HG03135 (cell line): Measurements from ENCODE around the gene PTDSS2.

ENCODE experiments used
- ATAC-seq: cut with Tn5 transposase; IDR thresholded peaks from one replicate; pipeline ENCODE4 v1.9.1; 2021; ENCODE audit warnings: mild to moderate bottlenecking, moderate library complexity; ENCODE audit not compliant: unreplicated experiment

PTDSS2 gene

DNA sequence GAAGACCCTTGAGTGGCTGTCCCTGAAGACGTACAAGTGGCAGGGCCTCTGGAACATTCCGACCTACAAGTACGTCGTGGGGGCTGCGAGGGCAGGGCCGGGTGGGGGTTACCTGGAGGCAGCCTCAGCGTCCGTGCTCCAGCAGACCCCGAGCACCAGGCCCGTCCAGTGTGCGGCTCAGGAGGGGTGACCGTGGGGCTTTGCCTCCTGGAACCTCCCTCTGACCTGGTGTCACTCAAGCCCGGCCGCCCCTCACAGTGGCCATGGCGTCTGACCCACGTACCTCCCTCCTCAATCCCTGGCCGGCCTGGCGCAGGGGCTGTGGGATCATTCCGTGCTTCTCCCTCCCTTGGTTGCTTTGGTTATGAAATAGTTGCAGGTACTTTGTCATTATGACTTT, 38.5 kb downstream of the PTDSS2 start:
- no peak for ATAC-seq

DNA sequence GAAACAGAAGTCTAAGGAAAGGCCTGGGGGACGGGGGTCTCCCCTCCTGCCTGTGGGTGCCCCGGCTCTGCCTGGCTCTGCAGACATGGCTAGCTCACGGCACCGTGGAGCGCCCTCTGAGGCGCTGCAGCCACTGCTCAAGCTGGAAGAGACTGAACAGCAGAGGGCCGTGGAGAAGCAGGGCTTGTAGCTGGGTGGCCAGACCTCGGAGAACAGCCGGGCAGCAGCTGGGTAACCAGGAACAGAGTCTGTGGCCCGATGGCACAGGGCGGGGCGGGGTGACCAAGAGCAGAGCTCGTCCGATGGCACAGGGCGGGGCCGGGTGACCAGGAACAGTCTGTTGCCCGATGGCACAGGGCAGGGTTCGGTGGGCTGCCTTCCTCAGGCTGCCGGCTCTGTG, 38.9 kb downstream of the PTDSS2 start:
- ATAC-seq, result no peak

DNA sequence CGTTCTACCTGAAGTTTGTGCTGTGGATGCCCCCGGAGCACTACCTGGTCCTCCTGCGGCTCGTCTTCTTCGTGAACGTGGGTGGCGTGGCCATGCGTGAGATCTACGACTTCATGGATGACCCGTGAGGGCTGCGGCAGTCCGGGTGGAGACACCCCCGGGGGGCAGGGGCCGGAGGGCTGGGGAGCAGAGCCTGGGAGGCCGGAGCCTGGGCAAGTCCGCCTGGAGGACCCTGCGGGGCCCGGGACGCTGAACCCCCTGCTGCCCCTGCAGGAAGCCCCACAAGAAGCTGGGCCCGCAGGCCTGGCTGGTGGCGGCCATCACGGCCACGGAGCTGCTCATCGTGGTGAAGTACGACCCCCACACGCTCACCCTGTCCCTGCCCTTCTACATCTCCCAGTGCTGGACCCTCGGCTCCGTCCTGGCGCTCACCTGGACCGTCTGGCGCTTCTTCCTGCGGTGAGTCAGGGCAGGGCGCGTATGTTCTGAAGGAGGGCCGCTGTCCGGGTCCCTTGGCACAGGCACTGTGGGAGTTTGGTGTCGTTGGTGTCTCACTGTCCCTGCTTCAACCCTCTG, 39.6 kb downstream of the PTDSS2 start:
- ATAC-seq, result no peak

DNA sequence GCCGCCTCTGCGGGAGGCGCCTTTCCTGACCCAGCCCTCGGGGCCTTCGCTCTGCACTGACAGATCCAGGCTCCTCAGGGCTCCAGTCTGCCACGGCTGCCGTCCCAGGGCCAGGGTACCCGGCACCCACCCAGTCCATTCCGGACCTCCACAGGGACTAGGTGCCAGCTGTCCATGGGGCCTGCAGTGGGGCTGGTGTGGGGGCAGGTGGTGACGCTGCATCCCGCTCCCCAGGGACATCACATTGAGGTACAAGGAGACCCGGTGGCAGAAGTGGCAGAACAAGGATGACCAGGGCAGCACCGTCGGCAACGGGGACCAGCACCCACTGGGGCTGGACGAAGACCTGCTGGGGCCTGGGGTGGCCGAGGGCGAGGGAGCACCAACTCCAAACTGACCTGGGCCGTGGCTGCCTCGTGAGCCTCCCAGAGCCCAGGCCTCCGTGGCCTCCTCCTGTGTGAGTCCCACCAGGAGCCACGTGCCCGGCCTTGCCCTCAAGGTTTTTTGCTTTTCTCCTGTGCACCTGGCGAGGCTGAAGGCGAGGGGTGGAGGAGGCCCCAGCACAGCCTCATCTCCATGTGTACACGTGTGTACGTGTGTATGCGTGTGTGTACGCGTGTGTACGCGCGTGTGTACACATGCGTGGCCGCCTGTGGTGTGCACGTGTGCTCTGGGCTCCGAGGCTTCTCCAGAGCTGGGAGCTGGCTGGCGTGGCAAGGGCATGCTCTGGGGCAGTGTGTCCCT, 40.3 kb downstream of the PTDSS2 start:
- no peak for ATAC-seq

GRCh38 chr11:490930-491260, 40.8 kb downstream of the PTDSS2 start:
- no peak for ATAC-seq

- no peak for ATAC-seq
Measured at GRCh38 chr11:491358-491757, 41.3 kb downstream of the PTDSS2 start.

- no peak for ATAC-seq
Measured at GRCh38 chr11:492427-493226, 42.5 kb downstream of the PTDSS2 start.

- no peak for ATAC-seq
Measured at GRCh38 chr11:494761-495536, 44.9 kb downstream of the PTDSS2 start.

DNA sequence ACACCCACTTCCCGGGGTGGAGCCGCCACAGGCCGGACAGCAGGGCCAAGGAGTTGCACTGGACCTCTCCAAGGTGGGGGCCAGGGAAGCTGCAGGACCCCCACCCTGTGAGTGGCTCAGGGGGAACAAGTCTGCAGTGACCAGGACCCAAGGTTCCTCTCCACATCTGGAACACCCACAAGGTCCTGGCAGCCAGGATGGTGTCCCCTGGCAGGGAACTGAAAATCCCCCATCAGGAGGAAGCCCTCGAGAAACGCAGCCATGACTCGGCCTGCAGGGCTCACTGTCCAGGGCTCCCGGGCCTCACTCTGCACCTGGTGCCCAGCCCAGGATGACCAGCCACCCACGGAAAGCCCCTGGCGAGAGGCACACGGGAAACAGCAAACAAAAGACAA, 45.5 kb downstream of the PTDSS2 start:
- no peak for ATAC-seq

DNA sequence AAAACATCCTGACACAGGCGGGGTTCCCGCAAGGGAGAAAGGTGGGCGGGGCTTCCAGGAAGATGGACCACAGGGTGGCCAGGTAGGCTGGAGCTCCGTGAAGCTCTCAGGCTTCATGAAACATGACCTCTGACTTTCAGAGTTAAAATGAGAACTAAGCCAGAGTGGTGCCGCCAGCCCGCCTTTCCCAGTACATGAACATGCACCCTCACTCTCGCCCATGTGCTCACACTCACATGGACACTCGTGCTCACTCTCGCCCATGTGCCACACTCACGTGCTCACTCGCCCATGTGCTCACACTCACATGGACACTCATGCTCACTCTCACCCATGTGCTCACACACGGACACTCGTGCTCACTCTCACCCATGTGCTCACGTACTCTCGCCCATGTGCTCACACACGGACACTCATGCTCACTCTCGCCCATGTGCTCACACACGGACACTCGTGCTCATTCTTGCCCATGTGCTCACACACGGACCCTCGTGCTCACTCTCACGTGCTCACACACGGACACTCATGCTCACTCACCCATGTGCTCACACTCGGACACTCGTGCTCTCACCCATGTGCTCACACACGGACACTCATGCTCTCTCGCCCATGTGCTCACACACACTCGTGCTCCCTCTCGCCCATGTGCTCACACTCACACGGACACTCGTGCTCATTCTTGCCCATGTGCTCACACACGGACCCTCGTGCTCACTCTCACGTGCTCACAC, 46.9 kb downstream of the PTDSS2 start:
- ATAC-seq, result no peak

DNA sequence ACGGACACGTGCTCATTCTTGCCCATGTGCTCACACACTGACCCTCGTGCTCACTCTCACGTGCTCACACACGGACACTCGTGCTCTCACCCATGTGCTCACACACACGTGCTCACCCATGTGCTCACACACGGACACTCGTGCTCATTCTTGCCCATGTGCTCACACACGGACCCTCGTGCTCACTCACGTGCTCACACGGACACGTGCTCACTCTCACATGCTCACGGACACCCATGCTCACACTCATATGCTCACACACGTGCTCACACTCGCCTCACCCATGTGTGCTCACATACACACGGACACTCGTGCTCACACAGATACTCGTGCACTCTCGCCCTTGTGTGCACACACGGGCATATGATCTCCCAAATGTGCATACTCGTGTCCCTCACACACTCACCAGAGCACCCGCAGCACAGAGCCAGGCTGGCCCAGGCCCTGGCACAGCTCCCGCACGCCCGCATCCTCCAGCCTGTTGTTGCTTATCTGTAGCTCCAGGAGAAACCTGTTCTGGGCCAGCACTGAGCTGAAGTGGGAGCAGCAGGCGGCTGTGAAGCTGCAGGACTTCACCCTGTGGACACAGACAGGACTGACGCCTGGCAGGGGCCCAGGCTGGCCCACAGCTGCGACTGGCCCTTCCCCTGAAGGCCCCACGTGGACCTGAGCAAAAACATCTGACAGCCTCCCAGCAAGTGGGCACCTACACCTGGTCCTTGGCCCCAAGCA, 47.7 kb downstream of the PTDSS2 start:
- no peak for ATAC-seq

DNA sequence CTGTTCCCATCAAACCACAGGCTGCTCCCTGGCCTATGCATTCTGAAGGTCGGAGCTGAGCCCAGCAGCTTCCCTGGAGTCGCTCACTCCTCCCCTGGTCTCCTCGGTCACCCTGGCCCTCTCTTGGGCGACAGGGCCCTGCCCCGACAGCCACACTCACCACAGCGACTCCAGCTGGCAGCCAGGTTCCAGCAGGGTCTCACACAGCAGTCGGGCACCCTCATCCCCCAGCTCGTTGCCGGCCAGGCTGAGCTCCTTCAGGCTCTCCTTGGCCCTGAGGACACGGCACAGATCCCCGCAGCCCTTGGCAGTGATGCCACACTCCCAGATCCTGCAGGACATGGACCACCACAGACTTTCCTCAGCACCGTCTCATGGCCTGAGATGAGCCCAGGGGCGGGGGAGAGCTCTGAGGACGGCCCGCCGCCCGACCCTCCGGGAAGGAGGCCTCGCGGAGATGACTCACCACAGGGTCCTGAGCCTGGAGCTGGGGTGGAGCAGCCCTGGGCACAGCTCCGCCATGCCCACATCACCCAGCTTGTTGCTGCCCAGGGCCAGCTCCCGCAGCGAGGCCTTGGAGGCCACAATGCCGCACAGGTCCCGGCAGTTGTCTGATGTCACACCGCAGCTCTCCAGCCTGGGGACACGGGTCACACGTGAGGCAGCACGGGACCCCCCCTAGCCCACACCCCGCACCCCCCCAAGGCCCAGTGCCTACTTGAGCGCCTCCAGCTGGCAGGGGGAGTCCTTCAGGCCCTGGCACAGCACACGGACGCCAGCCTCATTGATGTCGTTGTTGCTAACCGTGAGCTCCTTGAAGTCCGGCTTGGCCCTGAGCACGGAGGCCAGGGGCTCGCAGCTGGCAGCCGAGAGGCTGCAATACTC, 48.5 kb downstream of the PTDSS2 start:
- ATAC-seq, result no peak

DNA sequence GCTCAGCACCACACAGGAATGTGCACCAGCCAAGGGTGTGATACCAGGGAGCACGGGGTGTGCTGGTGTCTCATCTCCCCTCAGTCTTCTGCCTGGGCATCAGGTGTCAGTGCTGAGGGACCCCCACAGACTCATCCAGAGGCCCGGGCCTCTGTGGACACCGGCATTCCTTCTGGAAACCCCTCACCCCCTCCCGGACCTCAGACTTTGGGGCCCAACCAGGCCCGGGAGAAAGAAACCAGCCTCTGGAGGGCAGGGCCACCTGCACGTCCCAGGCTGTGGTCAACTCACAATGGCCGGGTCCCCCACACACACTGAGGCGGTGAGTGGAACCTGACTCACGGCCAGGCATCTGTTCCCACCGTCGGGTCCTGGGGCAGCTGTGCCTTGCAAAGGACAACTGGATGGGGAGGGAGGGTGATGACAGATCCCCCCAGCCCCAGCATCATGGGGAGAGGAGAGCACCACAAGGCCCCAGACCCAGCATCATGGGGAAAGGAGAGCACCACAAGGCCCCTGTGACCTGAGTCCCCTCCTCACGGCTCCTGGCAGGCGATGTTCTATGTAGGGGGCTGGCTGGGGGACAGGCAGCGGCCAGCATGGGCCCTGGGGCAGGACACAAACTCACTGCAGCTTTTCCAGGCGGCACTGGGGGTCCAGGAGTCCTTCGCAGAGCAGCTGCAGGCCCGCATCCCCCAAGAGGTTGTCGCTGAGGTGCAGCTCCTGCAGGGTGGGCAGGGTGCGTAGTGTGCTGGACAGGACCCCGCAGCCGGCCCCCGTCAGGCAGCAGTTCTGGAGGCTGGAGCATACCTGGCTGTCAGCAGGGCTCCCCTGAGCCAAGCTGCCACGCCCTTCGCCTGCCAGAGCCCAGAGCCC, 49.4 kb downstream of the PTDSS2 start:
- no peak for ATAC-seq

GRCh38 chr11:501001-501682, 51.1 kb downstream of the PTDSS2 start:
- ATAC-seq, result no peak

DNA sequence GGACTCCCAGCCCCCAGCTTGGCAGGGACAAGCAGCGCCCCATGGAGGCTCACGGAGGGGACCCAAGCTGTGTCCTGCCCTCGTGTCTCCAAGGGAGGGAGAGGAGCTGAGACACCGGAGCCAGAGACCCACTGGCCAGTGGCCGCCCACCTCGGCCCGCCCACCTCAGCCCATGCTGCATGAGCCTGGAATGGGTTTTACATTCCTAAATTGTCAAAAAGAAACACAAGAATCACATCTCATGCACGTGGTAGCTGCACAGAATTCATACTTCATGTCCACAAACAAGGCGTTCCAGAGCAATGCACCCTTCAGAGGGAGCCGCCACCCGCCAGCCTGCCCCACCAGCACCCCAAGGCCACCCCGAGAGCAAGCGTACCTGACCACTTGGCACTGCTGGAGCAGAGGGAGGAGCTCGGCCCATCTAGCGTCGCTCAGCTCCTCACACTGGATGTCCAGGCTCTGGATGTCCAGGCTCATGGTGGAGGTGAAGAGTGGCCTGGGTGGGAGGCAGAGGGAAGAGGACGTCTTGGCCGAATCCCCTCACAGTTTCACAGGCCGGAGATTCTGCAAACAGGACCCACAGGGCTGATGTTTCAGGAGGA, 51.7 kb downstream of the PTDSS2 start:
- ATAC-seq, result no peak

DNA sequence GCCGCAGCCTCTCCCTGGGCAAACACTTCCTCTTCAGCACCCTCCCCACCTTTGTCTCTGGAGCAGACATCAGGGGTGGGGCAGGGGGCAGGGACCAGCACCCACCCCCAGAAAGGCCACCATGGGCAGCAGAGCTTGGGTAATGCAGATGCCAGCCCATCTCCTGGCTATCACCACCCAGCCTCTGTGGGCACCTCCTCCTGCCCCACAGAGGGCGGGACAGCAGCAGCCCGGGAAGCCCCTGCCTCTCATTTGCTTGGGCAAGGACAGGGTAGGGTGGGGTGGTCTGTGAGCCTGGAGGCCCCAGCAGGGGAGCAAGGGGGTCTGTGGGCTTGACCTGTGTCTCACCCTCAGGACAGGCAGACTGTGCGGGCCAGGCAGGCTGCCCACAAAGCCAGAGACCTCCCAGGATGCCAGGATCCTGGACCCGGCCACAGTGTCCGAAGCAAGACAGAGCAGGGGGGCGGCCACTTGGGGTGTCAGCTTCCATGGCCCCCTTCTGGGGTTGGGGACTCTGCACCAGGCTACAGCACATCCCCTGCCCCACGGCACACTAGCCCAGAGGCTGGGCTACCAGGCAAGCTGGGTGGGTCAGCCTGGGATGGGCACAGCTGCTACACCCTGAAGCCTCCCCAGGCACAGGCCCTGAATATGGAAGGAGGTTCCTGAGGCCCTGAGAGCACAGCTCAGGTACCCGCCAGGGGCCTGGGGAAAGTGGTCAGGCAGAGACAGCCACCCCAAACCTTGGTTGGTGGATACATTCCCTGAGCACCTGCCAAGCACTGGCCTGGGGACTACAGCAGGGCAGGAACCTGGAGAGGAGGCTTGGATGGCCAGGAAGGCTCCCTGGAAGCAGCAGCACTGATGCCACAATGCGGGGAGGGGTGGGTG, 52.5 kb downstream of the PTDSS2 start:
- ATAC-seq, result no peak
